SHP77 (cell line): ENCODE results near the gene HUNK.
A peak's percentile ranks its signal among the peaks of the same experiment; 100 is the strongest.
"Not testable (repeated sequence)": the region's sequence is repeated elsewhere in the genome, so short reads cannot be mapped to it uniquely, and the experiment has no call there.

Source experiments
- DNase-seq, 2 experiments: peaks; one replicate each; lab custom pipeline; 2025; lab: John Stamatoyannopoulos, UW

The HUNK gene

GRCh38 chr21:31920275-31920674 lies 47.5 kb downstream of the HUNK start:
- DNase-seq = no peak

GRCh38 chr21:31921079-31921478 lies 48.3 kb downstream of the HUNK start:
- no peak for DNase-seq

DNA sequence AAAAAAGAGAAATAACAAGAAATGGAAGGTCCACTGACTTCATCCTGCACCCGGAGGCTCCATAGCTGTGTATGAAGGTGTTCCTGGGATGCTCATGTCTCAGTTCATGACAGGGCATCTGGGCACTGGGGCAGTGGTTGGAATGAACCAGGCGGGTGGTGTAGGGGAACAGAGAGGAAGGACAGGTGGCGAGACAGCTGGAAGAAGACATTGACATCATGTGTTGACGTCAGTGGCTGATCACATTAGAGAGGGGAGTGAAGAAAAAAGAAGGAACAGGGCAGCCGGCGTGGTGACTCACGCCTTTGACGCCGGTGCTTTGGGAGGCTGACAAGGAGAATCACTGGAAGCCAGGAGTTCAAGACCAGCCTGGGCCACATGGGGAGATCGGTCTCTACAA lies 50.1 kb downstream of the HUNK start:
- DNase-seq = peak; percentile 51 to 58

GRCh38 chr21:31923756-31924155 lies 50.9 kb downstream of the HUNK start:
- DNase-seq = no peak

- no peak for DNase-seq
These were observed 51.7 kb downstream of the HUNK start for GRCh38 chr21:31924548-31924947.

GRCh38 chr21:31926498-31926897 lies 53.7 kb downstream of the HUNK start:
- no peak for DNase-seq

DNA sequence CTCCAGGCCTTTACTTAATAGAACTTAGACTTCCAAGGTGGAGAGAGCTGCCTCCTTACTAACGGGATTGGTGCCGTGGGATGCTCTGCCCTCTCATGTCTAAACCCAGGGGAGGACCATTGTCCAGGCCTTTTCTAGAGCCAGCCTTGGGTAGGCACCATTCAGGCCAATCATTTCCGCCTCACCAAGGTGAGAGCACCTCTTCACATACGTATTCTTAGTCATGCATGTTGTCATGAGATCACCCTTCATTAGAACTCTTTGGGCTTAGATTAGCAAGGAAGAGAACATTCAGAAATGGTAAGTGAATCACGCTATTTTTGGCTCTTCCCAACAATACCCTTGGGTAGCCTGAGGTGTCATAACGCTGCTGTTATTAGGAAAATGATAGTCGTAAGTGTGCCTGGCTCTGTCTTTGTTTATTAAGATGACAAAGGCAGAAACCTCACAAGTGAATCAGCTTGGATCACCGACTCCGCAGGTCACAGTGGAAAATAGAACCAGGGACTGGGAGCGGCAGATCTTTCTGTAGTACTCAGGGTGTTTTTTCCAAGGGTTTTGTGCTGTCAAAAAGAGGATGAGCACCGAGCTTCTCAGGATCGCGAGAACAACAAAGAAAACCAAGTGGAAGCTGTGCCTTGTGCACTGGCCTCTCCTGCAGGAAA lies 55.0 kb downstream of the HUNK start:
- DNase-seq = no peak

- DNase-seq = no peak
These were observed 55.8 kb downstream of the HUNK start for GRCh38 chr21:31928656-31929055.

DNA sequence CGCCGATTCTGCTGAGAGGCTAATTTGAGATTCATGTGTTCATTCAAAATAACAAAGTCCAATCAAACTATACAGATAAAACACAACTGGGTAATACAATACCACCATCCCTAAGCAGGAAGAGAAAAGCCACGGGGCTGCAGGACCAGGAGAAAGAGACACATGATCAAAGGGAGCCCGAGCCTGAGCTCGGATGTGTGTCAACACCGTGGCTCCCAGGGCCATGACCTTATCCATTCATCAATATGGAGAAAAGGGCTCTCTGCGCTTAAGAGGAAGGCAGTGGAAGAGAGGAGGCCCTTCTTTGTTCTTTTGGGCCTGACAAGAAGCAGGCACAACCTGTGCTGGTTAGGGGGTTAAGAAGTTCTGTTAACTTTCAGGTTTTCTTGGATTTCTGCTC lies 56.7 kb downstream of the HUNK start:
- DNase-seq = no peak

DNA sequence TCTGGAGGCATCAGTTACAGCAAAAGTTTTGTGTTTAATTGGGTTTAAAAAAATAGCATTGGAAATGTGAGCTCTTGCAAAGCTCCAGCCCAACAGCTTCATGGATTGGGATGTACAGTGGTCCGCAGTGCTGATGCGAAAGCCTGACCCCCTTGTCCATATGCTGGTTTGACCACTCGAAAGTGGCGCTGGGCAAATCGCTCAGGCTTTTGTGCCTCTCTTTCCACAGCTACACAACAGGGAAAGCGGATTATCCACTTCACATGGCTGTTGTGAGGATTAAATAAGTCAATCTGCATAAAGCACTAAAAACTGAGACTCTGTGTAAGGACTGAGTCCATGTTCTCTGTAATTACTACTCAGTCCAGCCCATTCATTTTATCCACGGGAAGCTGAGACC lies 57.2 kb downstream of the HUNK start:
- no peak for DNase-seq

DNA sequence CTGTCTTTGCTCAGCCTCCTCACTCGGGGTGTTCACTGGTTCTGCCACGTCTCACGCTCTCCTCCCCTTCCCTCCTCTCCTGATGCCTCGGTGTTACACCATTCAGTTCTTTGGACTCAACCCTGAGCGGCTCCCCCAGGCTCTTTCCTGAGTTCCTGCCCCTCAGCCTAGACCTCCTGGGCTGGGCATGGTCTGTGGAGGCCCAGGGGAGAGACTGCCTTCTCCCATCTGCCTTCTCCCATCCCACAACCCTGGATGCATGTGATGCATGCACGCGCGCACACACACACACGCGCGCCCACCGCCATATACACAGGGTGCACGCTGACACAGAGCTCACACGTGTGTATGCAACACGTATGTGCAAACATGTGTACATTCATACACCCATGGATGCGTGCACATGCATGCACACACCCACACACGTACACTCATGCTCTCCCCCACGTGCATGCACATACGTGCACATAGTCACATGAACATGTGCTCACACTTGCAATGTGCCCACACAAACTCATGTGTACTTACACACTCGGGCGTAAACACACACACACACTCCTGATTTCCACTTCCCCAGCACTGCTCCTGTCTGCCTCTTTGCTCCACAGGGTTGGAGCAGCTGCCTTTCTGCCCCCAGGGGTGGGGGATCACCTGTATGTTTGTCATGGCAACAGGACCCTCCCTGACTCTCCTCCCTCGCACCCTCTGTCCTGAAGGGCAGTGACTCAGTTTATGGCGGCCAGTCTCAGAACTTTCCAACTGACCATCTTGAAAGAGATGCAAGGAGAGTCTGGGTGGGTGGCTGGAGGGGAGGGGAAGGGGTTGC lies 59.0 kb downstream of the HUNK start:
- no peak for DNase-seq

- DNase-seq = no peak
These were observed 59.6 kb downstream of the HUNK start for GRCh38 chr21:31932470-31932764.

- no peak for DNase-seq
These were observed 64.5 kb downstream of the HUNK start for GRCh38 chr21:31937303-31937702.

GRCh38 chr21:31938330-31939301 lies 65.8 kb downstream of the HUNK start:
- no peak for DNase-seq

DNA sequence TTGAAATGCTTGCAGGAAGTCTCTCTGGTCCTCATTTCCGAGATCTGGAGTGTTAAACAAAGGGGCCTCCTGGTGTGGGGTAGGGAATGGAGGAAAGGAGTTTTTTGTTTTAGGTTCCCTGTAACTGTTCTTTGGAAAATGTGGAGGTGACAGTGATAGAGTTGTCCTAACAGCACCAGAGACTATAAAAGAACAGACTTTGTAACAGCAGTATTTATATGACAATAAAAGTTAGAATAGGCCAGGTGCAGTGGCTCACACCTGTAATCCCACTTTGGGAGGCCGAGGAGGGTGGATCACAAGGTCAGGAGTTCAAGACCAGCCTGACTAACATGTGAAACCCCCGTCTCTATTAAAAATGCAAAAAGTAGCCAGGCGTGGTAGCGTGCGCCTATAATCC lies 68.9 kb downstream of the HUNK start:
- no peak for DNase-seq

DNA sequence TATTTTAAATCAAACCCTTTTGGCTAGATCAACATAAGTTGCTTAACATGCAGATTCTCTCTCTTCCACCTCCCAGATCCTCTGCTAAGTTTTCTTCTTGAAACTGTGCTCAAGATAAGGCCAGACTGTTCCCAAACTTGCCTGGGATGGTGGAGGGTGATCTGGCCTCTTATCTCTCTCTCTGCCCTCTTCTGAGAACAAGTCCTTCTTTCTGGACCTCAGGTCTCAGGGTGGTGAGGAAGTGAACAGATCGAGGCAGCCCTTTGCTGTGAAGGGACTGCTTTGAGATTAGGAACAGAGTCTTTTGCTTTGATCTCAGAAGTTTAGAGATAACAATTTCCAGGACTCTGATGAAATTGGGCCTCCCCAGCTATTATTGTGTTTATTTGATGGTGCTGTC lies 70.7 kb downstream of the HUNK start:
- no peak for DNase-seq

DNA sequence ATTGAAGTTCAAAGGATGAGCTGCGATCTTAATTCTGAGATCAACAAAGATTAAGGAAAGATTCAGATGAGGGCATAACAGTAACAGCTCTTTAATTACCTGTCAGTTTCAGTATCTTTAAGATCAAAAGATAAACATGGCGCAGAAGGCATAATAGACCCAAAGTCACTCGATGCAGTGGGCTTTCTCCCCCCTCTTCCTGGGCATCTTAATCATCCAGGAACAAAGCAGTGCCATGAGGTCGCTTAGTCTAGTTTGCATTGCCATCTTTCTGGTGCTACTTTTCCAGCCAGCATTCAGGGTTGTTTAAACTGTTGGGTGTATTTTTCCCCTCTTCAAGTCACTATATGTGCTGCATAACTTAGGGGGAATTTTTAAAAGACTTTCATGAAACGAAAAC lies 72.3 kb downstream of the HUNK start:
- no peak for DNase-seq

- DNase-seq = no peak
These were observed 72.7 kb downstream of the HUNK start for GRCh38 chr21:31945546-31945945.

DNA sequence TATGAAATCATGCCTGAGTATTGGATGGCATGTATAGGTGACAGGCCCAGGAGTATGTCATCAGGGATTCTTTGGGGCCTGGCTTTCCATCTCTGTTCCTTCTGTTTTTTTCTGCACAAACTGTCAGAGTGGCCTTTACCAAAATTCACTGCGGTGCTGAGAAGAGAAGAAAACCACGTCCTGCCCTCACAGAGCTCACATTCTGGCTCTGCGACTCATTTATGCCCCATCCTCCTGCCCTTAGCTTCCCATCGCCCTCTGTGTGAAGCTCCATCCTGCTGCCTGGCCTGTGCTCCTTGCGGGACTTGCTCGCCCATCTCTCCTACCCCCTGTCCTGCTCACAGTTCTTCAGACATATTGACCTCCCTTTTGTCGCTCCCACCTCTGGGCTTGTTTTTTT lies 73.4 kb downstream of the HUNK start:
- no peak for DNase-seq

DNA sequence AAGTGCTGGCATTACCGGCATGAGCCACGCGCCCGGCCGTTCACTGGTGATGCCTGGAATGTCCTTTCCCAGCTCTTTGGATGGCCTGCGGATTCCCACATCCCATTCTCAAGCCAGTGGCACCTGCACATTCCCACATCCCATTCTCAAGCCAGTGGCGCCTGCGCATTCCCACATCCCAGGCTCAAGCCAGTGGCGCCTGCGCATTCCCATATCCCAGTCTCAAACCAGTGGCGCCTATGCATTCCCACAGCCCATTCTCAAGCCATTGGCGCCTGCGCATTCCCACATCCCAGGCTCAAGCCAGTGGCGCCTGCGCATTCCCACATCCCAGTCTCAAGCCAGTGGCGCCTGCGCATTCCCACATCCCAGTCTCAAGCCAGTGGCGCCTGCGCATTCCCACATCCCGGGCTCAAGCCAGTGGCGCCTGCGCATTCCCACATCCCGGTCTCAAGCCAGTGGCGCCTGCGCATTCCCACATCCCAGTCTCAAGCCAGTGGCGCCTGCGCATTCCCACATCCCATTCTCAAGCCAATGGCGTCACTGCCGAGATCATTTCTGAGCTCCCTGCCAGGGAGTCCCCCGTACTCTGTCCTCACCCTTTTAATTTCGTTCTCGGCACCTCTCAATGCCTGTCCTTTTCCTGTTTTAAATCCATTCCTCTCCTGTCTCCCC lies 74.2 kb downstream of the HUNK start:
- DNase-seq = not testable (repeated sequence)

DNA sequence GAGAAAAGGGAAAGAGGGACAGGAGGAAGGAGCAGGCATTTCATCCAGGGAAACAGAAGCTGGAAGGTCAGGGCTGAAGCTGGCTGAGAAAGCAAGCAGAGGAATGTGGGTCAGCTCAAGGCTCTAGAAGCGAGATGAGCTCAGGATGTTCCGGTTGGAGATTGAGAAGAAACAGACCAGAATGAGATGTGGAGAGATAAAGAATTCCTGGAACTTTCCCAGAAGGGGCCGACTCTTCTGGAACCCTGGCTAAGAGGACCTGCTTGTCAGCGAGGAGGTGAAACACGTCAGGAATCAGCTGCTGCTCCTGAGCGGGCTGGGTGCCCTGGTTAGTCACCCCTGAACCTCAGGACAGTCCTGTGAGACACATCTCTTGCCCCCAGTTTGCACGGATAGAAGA lies 75.9 kb downstream of the HUNK start:
- no peak for DNase-seq

DNA sequence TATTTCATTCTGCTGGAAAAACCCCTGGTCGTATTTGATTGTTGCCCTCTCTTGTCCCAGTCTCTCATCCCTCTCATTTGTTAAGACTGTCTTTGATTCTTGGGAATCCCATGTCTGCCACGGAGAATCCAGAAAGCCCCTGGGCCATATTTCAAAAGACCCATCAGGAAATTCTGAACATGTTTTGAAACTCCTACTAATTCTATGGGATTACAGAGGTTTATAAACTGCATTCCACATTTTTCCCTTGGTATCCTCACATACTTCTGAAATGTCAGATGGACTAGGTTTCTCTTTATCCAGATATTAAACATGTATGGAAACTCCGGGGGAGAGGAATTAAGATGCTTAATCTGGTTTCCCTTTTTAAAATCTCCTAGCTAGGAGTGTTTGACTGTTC lies 80.0 kb downstream of the HUNK start:
- no peak for DNase-seq
